Stimulated activated naive CD8-positive, alpha-beta T cell treated with anti-CD3 and anti-CD28 coated beads, Interleukin-15, Interleukin-2, amounts not matched to agents 100 U/mL and 50 U/mL, for 24 hours (primary cell): ENCODE measurements around the gene RGMB.

ENCODE experiments used
- ATAC-seq: fragments of 150-1000 bp; cut with Tn5 transposase; one replicate; pipeline ENCODE4 v1.10.0; 2021
- DNase-seq: peaks from one replicate; pipeline ENCODE4 v3.0.0; 2021

RGMB gene

DNA sequence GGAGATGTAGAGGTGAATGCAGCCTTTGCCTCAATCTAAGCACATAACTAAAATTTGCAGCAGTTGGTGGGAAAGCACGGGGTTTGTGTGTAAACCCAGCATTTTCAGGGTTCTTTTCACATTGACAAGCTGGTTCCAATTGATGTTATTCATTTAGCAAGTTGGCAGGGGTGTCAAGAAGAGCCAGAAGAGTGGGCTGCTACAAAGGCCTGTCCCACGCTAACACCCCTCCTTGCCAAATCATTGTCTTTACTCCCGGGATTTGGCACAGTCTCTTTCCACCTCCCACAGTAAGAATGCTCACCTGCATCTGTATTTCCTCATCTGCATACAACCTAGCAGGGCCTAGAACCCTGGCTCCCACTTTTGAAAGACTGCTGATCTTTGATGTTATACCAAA lies 11.8 kb downstream of the RGMB start:
- DNase-seq (no peak), ATAC-seq (no peak)

DNA sequence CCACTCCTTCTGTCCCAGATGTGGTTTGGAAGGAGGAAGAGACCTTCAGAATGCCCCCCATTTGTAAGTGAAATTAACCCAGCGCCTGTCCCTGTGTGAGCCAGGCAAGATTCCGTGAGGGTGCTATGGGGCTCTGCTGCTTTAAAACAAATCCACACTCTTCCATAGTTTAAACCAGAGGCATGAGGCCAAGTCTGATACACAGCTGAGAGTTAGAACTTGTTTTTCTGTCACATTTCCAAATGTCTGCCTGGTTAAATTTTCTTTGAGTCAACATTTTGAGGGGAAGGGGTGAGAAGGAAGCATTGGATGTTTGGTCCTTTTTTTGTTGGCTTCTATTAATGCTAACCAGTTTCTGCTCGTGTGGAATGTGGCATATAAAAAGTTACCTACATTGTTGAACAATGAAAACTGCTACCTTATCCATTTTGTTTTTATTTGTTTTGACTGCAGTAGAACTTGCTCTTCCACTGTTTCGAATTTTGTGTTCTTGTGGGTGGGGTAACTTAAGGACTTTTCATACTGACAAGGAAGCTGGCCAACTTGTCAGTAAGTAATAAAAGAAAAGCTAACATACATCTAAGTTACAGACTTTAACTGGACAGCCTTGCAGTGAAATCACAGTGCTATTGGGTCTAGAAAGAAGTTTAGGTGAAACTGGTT lies 12.9 kb downstream of the RGMB start:
- DNase-seq = no peak
- ATAC-seq = no peak

DNA sequence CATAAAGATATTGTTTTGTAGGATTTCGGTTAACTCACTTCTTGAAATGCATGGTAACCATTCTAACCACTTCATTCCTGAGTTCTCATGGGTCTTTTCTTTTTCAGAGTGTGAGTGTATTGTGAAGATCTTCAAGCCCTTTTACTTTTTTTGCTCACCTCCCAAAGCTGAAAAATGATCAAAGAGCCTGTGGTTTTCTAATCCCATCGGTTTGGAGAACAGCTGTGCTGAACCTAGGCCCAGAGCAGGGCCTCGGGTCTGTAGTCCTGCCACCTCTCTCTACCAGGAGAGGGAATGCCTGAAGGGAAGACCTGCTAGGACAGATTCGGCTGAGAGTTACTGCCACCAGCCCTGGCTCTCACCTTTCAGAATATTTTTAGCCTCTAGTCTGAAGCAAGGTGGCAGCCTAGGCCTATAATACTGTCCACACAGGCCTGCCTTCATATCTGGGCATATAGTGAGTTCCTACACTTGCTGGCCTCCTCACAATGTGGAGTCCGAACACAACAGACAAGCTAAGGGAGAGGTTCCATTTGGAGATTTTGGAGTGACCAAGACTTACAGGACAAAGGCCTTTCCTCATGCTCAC lies 13.8 kb downstream of the RGMB start:
- ATAC-seq (no peak), DNase-seq (no peak)

DNA sequence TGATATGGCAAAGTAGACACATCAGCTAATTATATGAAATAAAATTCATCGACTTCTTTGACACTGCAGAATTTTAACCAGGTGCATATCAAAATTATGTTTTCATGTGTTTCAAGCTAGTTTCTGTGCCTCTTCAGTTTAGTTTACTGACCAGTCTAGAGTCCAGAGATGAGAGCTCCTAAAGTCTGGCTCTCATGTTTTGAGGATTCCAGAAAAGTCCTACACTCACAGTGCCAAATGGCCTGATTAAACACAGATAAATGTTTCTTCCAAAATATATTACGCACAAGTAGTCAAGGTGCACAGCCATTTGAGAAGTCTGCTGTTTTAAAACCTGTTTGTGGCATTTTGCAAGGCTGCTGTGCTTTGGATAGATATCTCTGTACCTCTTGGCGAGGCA lies 15.6 kb downstream of the RGMB start:
- DNase-seq (no peak), ATAC-seq (no peak)

DNA sequence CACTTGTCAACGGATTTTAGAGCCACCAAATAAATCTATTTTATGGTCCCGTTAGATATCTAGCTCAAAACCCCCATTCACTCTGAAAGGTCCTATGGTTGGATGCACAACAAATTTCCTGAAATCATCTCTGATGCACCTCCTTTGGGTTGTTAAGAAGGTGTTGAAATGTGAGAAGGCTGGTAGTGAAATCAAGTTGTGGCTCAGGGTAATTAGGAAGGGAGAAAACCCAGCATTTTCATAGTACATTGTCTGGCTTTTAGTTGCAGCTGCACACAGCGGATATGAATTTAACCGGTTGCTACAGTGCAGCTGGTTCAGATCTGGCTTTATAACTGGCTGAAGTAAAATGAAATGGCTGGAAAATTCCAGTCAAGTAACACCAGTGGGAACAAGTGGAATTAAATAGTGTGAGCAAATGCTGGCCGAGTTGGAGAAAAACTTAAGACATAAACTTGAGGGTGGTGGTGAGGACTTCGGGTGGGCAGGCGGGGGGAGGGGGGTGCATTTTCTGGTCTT lies 17.6 kb downstream of the RGMB start:
- DNase-seq (no peak), ATAC-seq (no peak)

DNA sequence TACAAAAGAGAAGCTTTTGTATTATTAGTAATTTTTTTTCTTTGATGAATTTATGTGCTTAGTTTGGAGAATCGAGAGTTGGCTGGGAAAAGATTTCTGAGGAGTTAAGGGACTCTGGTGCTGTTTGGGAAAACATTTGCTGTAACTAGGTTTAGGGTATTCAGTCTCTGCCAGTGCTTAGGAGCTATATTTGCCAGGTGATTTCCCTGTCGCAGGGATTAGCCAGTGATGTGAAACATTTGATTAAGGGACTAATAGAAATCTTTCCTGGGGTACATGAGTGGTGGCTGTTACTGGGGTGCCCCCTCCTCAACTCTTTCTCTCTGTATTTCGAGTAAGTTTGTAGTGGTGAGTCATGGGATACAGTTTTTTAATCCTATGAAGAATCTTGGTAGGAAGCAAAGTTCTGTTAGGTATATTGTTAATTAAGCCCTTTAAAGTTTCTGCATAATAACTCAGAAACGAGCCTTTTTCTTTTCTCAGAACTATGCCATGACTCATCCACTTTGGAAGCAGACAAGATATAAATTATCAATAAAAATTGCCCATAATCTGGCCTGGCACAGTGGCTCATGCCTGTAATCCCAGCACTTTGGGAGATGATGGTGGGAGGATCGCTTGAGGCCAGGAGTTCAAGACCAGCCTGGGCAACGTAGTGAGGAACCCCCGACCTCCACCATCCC lies 18.6 kb downstream of the RGMB start:
- ATAC-seq (no peak), DNase-seq (no peak)

DNA sequence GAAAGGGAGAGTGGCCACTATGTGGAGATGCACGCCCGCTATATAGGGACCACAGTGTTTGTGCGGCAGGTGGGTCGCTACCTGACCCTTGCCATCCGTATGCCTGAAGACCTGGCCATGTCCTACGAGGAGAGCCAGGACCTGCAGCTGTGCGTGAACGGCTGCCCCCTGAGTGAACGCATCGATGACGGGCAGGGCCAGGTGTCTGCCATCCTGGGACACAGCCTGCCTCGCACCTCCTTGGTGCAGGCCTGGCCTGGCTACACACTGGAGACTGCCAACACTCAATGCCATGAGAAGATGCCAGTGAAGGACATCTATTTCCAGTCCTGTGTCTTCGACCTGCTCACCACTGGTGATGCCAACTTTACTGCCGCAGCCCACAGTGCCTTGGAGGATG lies 19.8 kb downstream of the RGMB start:
- ATAC-seq = no peak
- no peak for DNase-seq

DNA sequence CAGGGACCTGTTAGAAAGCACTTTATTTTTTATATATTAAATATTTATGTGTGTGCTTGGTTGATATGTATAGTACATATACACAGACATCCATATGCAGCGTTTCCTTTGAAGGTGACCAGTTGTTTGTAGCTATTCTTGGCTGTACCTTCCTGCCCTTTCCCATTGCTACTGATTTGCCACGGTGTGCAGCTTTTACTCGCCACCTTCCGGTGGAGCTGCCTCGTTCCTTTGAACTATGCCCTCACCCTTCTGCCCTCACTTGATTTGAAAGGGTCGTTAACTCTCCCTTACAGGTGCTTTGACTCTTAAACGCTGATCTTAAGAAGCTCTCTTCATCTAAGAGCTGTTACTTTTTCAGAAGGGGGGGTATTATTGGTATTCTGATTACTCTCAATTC lies 20.5 kb downstream of the RGMB start:
- ATAC-seq (no peak), DNase-seq (no peak)

DNA sequence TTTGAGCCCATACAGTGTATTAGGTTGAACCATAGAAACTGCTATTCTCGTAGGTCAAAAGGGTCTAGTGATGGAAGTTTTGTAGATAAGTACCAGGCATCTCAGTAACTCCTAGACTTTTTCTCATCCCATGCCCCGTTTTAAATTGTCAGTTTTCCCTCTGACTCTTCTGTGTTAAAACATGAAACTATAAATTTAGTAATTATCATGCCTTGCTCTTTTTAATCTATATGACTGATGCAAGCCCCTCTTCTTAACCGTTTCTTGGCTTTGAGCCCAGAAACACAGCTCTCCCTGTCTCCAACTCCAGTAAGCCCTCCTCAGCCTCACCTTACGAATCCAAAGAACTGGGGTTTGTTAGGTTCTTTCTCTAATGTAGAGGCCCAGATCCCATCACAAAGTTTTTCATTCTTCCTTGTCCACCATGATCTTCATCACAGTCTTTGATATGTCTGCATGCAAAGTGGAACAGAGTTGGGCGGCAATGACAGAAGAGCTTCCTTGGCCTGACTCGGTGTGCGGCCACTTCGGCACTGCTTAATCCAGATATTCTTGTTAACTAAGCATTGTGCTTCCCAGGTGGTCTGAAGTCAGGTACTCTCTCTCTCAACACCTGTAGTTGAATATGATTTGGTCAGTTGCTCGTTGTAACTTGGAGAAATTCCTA lies 21.1 kb downstream of the RGMB start:
- no peak for DNase-seq
- no peak for ATAC-seq

DNA sequence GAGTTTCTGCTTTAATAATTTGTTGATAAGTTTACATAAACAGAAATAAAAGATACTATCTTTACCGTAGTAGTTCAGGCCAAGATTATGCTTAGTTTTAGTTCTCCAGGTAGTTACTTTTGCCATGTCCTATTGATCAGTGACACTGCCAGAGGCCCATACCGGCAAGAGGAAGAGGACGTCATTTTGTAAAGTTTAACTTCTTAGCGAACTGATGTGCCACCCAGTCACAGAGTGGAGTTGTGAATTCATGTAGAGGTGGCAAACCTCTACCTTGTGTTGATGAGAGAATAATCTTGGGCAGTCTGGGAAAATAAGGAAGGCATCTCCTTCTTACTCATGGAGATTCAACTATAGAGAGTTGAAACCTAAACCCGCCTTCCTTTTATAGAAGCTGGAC lies 21.8 kb downstream of the RGMB start:
- DNase-seq (no peak), ATAC-seq (no peak)

DNA sequence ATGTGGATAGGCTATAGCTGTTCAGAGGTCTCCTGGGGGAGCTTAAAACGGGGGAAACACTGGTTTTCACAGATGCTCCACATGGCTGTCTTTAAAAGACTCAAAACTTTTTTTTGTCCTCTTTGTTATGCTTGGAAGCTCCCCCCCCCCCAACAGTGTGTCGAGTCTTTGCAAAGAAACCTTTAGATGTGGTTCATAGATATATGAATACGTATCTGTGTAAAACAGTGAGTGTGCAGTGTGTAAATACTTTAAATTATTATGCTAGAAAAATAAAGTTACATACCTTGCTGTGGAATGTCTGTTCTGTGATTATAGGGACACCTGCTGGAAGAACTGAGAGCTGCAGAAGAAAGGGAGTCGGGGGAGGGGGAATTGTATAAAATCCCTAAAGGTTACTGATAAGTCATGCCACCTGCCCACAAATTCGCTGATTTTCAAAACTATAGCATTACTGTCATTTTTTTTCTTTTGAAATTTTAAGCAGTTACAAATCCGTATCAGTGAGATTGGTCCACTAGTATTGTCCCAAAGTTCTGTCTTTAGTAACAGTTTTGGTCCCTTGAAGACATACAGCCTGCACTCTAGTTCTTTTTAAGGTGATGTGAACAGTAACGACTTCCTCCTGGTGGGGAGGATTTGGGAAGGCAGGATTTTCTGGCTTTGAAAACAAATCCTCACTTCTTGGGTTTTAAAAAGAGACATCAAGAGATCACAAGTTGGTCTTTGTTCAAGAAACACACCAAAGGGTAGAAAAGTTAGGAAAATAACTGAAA lies 22.9 kb downstream of the RGMB start:
- ATAC-seq = peak; percentile 88
- peak; percentile 54 for DNase-seq

DNA sequence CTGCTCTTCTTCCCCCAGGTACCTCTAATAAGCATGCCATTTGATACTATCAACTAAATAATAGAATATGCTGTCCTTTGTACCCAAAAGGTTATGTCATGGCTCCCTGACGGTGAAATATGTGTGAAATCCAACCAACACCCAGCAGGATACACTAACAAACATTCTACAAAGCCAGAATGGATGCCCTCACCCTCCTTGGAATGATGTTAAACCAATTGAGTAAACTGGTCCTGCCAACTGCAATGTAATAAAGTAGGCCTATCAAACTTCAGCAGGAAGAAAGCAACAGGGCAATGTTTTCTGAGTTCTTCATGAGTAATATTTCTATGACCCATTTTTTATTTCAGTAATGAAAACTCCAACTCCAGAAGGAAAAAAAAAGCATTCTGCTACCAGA lies 24.9 kb downstream of the RGMB start:
- DNase-seq (no peak), ATAC-seq (no peak)

DNA sequence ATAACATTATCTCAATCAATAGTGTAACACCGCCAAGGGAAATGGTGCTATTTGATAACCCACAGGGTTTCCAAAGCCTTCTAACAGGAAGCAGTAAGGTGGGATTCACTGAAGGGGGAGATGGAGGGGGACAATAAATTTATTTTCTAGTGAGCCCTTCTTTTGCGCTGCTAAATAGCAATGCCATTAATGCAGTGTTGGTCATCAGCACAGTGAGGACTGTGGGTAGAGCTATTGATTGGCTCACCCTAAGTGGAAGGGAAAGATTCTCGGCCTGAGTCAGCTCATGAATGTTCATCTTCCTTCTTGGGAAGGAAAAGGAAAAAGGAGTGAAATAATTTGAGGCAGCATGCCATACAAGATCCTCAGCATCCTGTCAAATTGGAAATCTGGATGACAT lies 25.4 kb downstream of the RGMB start:
- no peak for ATAC-seq
- no peak for DNase-seq

DNA sequence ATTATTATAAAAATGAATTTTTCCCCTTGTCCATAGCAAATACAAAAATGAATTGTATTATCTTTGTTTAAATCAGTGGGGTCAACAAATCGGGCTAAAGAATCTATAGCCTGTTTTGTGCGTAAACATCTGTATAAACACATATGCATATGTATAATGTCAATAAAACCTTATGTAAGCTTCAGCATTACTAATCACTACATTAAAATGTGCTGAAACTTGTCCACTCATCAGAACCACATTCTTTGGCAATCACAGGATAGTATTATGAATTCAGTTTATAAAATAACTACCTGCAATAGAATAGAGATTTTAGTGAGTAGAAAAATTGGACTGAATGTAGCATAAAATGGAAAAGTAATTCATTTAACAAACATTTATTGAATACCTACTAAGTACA lies 30.6 kb downstream of the RGMB start:
- no peak for DNase-seq
- no peak for ATAC-seq

DNA sequence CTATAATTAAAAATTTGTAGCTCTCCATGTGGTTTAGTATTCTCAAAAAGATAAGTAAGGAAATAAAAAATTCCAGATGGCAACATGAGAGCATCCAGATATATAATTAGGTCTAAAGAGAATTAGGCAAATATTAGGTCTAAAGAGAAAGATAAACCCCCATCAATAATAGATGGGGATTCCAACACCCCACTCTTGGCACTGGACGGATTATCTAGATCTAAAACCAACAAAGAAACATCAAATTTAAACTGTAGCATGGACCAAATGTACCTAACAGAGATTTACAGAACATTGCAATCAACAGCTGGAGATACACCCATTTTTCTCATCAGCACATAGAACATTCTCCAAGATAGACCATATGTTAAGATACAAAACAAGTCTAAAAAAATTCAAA lies 31.6 kb downstream of the RGMB start:
- DNase-seq (no peak), ATAC-seq (no peak)

DNA sequence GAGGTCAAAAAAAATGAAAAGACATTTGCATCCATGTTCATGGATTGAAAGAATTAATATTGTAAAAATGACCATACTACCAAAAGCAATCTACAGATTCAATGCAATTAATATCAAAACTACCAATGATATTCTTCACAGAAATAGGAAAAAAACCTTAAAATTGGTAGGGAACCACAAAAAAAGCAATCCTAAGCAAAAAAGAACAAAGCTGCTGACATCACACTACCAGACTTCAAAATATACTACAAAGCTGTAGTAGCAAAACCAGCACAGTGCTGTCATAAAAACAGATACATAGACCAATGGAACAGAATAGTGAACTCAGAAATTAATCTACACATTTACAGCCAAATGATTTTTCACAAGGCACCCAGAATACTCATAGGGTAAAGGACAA lies 34.3 kb downstream of the RGMB start:
- no peak for DNase-seq
- ATAC-seq = no peak

DNA sequence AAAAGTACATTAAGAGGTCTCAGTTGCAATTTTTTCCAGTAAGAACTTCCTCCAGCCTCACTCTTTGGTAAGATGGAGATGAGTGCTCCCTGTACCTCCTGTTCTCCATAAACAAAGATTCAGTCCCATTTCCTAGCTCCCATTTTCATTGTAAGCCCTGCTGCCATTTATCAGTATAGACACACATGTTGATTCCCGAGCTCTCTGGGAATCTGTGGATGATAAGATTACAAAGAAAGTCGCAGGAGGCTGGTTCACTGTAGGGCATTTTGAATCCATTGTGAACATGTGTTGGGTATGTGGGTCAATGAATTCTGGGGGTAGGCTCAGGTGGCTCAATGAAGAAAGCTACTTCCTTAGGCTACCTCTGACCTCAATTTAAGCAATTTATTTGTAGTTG lies 36.7 kb downstream of the RGMB start:
- ATAC-seq (no peak), DNase-seq (no peak)

DNA sequence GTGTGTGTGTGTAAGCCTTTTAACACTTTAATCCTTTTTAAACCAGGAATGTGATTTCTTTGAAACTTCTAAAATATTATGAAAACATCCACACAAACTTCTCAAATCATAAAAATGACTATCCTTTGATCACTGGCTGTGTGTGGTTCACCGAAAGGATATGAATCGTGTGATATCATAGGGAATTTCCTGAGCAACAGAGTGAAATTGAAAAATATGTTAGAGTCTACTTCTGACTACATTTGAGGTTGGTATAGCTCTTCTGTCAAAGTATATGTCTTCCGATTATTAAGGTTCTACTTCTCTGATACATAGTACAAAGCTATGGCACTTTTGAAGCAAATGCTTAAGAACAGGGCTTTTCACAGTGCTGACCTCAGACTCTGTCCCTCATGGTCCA lies 40.3 kb downstream of the RGMB start:
- DNase-seq (no peak), ATAC-seq (peak; percentile 32)

DNA sequence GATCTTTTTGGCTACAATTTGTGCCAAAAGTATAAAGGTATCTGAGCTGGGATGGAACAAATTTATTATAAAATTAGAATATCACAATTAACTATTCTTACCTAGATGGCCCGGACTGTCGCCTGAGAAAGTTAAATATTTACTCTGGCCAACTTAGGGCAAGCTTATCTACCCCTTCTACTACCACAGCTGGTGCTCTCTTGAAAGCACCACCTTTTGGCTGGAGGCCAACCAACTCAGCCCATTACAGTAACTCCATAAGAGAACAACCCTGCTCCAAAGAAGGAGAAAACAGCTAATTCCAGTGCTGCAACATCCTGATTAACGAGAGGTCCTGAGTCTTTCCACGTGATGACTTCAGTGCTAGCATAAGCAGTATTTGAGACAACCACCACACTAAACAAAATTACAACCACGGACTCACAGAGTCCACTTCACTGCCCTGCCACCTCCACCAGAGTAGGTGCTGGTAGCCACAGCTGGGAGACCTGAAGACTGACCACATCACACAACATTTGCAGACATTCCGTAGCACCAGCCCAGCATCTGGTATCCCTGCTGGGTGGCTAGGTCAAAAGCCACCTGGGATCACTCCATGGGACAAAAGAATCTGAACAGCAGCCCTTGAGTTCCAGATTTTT lies 43.2 kb downstream of the RGMB start:
- DNase-seq (no peak), ATAC-seq (no peak)

DNA sequence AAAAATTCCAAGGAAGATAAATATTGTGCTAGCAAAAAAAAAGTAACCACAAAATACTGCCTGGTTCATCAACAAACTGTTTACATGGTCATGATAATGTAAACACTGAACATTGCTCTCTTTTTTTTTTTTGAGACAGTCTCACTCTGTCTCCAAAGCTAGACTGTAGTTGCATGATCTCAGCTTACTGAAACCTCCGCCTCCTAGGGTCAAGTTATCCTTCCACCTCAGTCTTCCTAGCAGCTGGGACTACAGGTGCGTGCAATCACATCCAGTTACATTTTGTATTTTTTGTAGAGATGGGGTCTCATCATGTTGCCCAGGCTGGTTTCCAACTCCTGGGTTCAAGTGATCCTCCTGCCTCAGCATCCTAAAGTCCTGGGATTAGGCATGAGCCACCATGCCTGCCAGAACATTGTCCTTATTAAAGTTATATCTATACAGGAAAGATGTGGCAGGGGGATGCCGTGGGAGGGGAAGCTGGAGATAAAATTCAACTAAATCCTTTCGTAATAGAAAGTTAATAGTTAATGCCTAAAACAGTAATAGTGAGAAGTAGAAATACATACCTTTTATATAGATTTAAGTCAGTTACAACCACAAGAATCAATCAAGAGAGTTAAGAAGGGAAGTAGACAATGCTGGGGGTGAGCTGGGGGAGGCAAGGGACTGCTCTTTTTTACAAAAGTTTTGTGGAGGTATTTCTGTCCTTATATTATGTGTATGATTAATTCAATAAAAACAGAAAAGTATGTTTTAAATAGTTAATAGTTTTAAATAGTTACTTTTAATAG lies 52.3 kb downstream of the RGMB start:
- no peak for ATAC-seq
- DNase-seq = no peak

DNA sequence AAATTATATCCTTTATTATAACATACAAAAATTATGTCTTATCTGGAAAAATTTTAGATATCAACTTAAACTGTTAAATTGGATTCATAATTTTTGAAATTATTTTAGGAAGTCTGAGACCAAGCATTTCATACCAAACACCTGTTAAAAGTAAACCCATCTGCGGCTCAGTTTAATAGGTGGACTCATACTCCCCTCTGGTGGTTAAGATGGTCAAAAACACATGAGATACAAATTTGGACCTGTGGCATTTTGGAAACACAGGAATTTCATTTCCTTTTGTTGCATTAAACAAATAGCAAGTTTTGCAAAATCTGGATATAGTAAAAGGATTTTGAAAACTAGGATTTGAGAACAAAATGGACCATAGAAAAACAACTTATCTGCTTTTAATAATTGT lies 53.7 kb downstream of the RGMB start:
- ATAC-seq (no peak), DNase-seq (no peak)
